CD4-positive, alpha-beta T cell (primary cell): Measurements from ENCODE around the gene NR3C1. TPM values are rescaled to one million over a fixed set of nuclear protein-coding genes. Genes with fewer than 3 reads are reported as not detected.

ENCODE experiments used
- ATAC-seq: fragments of 200-7000 bp; cut with Tn5 transposase; one replicate; pipeline ENCODE4 v1.10.0; 2022; ENCODE audit warnings: mild to moderate bottlenecking; ENCODE audit not compliant: poor library complexity
- CTCF ChIA-PET: fragments of 350-600 bp; sonication (Branson Sonifier 250); formaldehyde crosslinking; loops from one replicate; lab custom pipeline; 2021; ENCODE audit warnings: antibody characterized with exemption, inconsistent platforms; lab: Charles Lee
- POLR2A ChIA-PET: fragments of 350-600 bp; sonication (Branson Sonifier 250); formaldehyde crosslinking; loops from one replicate; lab custom pipeline; 2021; ENCODE audit warnings: antibody characterized with exemption, inconsistent platforms; lab: Charles Lee
- DNase-seq, 14 experiments: peaks; one replicate each; pipeline ENCODE4 v3.0.0-alpha.2; 2013 to 2020; ENCODE audit warnings: mixed read lengths in 2 of 14
- H3K27ac ChIP-seq, 2 donors: one replicate each; pipeline versions ENCODE4 v1.5.1 to v1.7.0; 2013; ENCODE audit warnings: low read length in 2 of 2, low read depth in 1 of 2, mild to moderate bottlenecking in 1 of 2
- H3K27me3 ChIP-seq, 2 experiments: 1 replicate in 1 of 2; 2 replicates in 1 of 2; pipeline versions ENCODE4 v1.6.1 to v1.7.0; 2013; ENCODE audit warnings: low read length in 2 of 2, control low read depth in 1 of 2, mild to moderate bottlenecking in 1 of 2, moderate library complexity in 1 of 2; ENCODE audit not compliant: insufficient read depth in 2 of 2, control insufficient read depth in 1 of 2
- H3K36me3 ChIP-seq: one replicate; pipeline ENCODE4 v1.6.1; 2013; ENCODE audit warnings: low read length, control low read depth; ENCODE audit not compliant: insufficient read depth
- H3K4me1 ChIP-seq: one replicate; pipeline ENCODE4 v1.6.1; 2013; ENCODE audit warnings: low read length, control low read depth; ENCODE audit not compliant: insufficient read depth
- H3K4me3 ChIP-seq: one replicate; pipeline ENCODE4 v1.5.1; 2013; ENCODE audit warnings: mild to moderate bottlenecking, low read length, moderate library complexity
- H3K9me3 ChIP-seq, 2 experiments: 1 replicate in 1 of 2; 2 replicates in 1 of 2; pipeline versions ENCODE4 v1.6.1 to v1.7.0; 2013; ENCODE audit warnings: low read length in 2 of 2, mild to moderate bottlenecking in 2 of 2, control low read depth in 1 of 2, moderate library complexity in 1 of 2; ENCODE audit not compliant: control insufficient read depth in 1 of 2, insufficient read depth in 1 of 2
- H3K27ac Mint-ChIP-seq: one replicate; pipeline ENCODE4 v1.8.0; 2020; ENCODE audit warnings: mixed read lengths
- H3K27me3 Mint-ChIP-seq: one replicate; pipeline ENCODE4 v1.8.0; 2021; ENCODE audit warnings: mixed read lengths
- H3K36me3 Mint-ChIP-seq: one replicate; pipeline ENCODE4 v1.8.0; 2021; ENCODE audit warnings: low read depth, mixed read lengths
- H3K4me1 Mint-ChIP-seq: one replicate; pipeline ENCODE4 v1.8.0; 2021; ENCODE audit warnings: low read depth, mixed read lengths
- H3K4me3 Mint-ChIP-seq: one replicate; pipeline ENCODE4 v1.8.0; 2020; ENCODE audit warnings: mild to moderate bottlenecking, mixed read lengths
- H3K9me3 Mint-ChIP-seq: one replicate; pipeline ENCODE4 v1.8.0; 2020; ENCODE audit warnings: mixed read lengths
- intact Hi-C, 2 experiments: fragments of 100-400 bp; cut with DNase I in 1 of 2; cut with micrococcal nuclease in 1 of 2; formaldehyde crosslinking; loops; one replicate each; pipeline versions ENCODE4 v1.15.1 to v1.9.0; 2023 to 2025; cut with DNase I, micrococcal nuclease
- total RNA-seq, 174 experiments: library from RNA in 2 of 174; stranded (reverse) in 2 of 174; gene quantifications; one replicate each; pipeline ENCODE4 v1.2.3 and lab custom pipeline; 2021 to 2026
- TF ChIP-seq, protein P1 (sequence below): fragments of 200-600 bp; IDR thresholded peaks from one replicate; pipeline ENCODE4 v1.8.0; 2022; ENCODE audit warnings: antibody characterized with exemption, mild to moderate bottlenecking

Gene NR3C1
- total RNA-seq, 2 experiments from 2014 or later, result 168 to 191 TPM

DNA sequence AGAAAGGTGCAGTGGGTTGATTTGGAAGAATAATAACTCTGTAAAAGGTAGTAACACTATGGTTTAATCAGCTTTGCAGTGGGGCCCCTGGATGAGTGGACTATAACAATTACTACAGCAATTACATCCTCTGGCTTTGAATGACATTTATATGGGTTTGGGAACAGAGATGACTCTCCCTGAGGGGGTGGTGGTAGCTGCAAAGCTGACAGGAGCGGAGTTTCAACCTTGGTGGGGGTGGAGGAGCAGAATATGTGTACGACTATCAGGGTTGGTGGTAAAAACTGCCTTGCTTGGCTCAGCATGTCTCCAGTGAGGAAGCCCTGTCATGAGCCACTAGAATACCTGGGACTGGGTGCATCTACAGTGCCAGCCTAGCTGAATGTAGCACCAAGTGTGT, 28.3 kb upstream of the NR3C1 start:
- H3K4me3 ChIP-seq, result no peak overlapping the region
- no peak overlapping the region for H3K27ac ChIP-seq
- peaks cover 73% of the 10 kb centered on the region for H3K4me1 Mint-ChIP-seq
- no peaks in the 10 kb centered on the region for H3K9me3 Mint-ChIP-seq
- H3K27ac Mint-ChIP-seq, result peak overlapping the region; percentile 28
- H3K36me3 ChIP-seq, result no peaks in the 10 kb centered on the region
- peaks cover 34% of the 10 kb centered on the region for H3K4me1 ChIP-seq
- no peaks in the 10 kb centered on the region for H3K27me3 Mint-ChIP-seq
- POLR2A ChIA-PET, result interaction anchor here (4.9 to 5.1 kb wide), 2 partner anchors 20 to 28 kb away, joined by 71 to 250 read pairs; partner anchors contain the start of gene NR3C1
- DNase-seq (no peak), ATAC-seq (no peak)
- H3K4me3 Mint-ChIP-seq, result peak overlapping the region; percentile 32
- TF ChIP-seq, protein P1, sequence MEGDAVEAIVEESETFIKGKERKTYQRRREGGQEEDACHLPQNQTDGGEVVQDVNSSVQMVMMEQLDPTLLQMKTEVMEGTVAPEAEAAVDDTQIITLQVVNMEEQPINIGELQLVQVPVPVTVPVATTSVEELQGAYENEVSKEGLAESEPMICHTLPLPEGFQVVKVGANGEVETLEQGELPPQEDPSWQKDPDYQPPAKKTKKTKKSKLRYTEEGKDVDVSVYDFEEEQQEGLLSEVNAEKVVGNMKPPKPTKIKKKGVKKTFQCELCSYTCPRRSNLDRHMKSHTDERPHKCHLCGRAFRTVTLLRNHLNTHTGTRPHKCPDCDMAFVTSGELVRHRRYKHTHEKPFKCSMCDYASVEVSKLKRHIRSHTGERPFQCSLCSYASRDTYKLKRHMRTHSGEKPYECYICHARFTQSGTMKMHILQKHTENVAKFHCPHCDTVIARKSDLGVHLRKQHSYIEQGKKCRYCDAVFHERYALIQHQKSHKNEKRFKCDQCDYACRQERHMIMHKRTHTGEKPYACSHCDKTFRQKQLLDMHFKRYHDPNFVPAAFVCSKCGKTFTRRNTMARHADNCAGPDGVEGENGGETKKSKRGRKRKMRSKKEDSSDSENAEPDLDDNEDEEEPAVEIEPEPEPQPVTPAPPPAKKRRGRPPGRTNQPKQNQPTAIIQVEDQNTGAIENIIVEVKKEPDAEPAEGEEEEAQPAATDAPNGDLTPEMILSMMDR, result no peak
- H3K27me3 ChIP-seq, result no peaks in the 10 kb centered on the region
- H3K36me3 Mint-ChIP-seq, result peaks cover 5% of the 10 kb centered on the region
- CTCF ChIA-PET, result no interaction called here
- intact Hi-C loops, result loop anchor here (2.0 to 10.0 kb wide), 3 partner anchors 23 to 1057 kb away; no protein-coding TSS in a partner anchor
- no peaks in the 10 kb centered on the region for H3K9me3 ChIP-seq

DNA sequence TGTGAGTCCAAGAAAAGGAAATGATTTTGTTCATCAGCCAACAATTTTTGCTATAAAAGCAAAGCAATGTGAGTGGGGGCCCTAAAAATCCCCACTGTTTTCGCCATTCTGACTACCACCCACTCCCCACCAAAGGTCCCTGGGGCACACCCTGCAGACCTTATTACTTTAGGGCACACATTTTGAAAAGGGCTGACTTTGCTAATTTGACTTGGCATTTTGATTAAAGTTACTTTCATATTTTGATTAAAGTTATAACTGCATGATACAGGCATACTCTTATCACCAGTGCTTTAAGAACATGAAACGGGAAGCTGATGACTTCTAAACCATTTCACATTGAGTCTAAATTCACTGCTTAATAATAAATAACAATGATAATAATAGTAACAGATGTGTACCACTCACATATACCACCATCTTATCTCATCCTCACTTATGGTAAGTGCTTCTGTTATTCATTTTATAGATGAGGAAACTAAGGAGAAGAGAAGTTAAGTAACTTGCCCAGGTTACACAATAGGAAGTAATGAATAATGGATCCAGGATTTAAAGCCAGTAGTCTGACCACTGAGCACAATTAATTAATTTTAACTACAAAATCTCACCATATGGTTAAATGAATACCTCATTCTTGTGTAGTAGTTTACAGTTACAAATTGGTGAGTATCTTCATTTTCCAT, 25.4 kb upstream of the NR3C1 start:
- ATAC-seq, result no peak
- H3K4me1 Mint-ChIP-seq, result peaks cover 49% of the 10 kb centered on the region
- H3K4me3 Mint-ChIP-seq, result no peak overlapping the region
- peaks cover 5% of the 10 kb centered on the region for H3K36me3 Mint-ChIP-seq
- H3K4me3 ChIP-seq, result no peak overlapping the region
- DNase-seq, result peak in 1 of 14 experiments; percentile 22
- no peak overlapping the region for H3K27ac Mint-ChIP-seq
- H3K9me3 ChIP-seq, result no peaks in the 10 kb centered on the region
- ChIA-PET CTCF (no interaction called here), POLR2A (no interaction called here)
- H3K27me3 ChIP-seq, result no peaks in the 10 kb centered on the region
- no peaks in the 10 kb centered on the region for H3K27me3 Mint-ChIP-seq
- H3K36me3 ChIP-seq, result no peaks in the 10 kb centered on the region
- no peaks in the 10 kb centered on the region for H3K9me3 Mint-ChIP-seq
- intact Hi-C loops, result no loop called here
- TF ChIP-seq, protein P1, result no peak
- peaks cover 26% of the 10 kb centered on the region for H3K4me1 ChIP-seq
- no peak overlapping the region for H3K27ac ChIP-seq

DNA sequence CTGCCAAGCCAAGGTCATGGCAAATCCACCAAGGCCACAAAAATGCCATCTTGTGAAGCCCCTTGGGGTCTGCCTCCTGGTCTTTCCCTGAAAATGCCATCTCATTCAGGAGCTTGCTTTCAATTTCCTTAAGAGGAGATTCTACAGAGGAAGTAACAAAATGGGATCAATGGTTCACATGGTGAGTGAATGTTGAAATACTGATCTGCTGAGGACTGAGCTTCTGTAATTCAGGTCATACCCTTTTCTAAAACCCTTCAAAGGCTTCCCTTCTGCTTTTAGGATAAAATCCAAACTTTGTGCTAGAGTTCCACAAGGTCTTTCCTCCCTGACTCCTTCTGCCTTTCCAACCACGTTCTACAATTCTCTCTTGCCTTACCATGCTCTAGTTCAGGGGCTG, 24.7 kb upstream of the NR3C1 start:
- intact Hi-C loops, result no loop called here
- CTCF ChIA-PET, result no interaction called here
- Mint-ChIP-seq H3K27ac (no peak overlapping the region), H3K4me1 (peaks cover 47% of the 10 kb centered on the region), H3K9me3 (no peaks in the 10 kb centered on the region), H3K36me3 (peaks cover 9% of the 10 kb centered on the region), H3K4me3 (no peak overlapping the region), H3K27me3 (no peaks in the 10 kb centered on the region)
- Histone ChIP-seq H3K27ac (no peak overlapping the region), H3K4me1 (peaks cover 20% of the 10 kb centered on the region), H3K27me3 (no peaks in the 10 kb centered on the region), H3K36me3 (no peaks in the 10 kb centered on the region), H3K9me3 (no peaks in the 10 kb centered on the region), H3K4me3 (no peak overlapping the region)
- no peak for ATAC-seq
- TF ChIP-seq, protein P1, result no peak
- DNase-seq, result no peak
- POLR2A ChIA-PET, result no interaction called here
